B cell (primary cell): ENCODE data around the gene ACER1. TPM values are rescaled to one million over a fixed set of nuclear protein-coding genes. Genes with fewer than 3 reads are reported as not detected.

Source experiments
- polyA plus RNA-seq: library from polyadenylated mRNA; depleted of rRNA; stranded (reverse); fragments of >200 nt; gene quantifications from 2 replicates; pipeline ENCODE4 v1.2.3, GENCODE V29; 2012
- total RNA-seq, 2 donors: library from RNA; stranded (reverse); fragments of 120-200 nt in 1 of 2; gene quantifications; 1 replicate in 1 of 2; 2 replicates in 1 of 2; pipeline versions ENCODE4 v1.2.3 to v1.2.4, GENCODE V29; 2013 to 2022

ACER1 gene
- total and polyA plus RNA-seq, 2 donors (not counting 1 experiment from before 2014, with no cell fraction given): not detected

Other genes starting within 250 kb of the ACER1 start
- 6.5 and 8.6 TPM in 2 replicates for gene RFX2, start 223.1 kb downstream of the ACER1 start, total RNA-seq
- 2.4 and 7.1 TPM in 2 replicates for gene RFX2, start 223.1 kb downstream of the ACER1 start, polyA plus RNA-seq
- gene ACSBG2, start 197.9 kb downstream of the ACER1 start, total RNA-seq: not detected in 2 replicates
- gene ACSBG2, start 197.9 kb downstream of the ACER1 start, polyA plus RNA-seq: not detected in 2 replicates
- gene MLLT1, start 53.6 kb downstream of the ACER1 start, total RNA-seq: 40.2 and 45.7 TPM in 2 replicates
- gene MLLT1, start 53.6 kb downstream of the ACER1 start, polyA plus RNA-seq: 15.3 and 19.4 TPM in 2 replicates
- 38.2 and 39.8 TPM in 2 replicates for gene CLPP, start 27.9 kb upstream of the ACER1 start, total RNA-seq
- gene CLPP, start 27.9 kb upstream of the ACER1 start, polyA plus RNA-seq: 82.1 and 83.4 TPM in 2 replicates
- gene ALKBH7, start 39.2 kb upstream of the ACER1 start, total RNA-seq: 62.7 and 67.0 TPM in 2 replicates
- gene ALKBH7, start 39.2 kb upstream of the ACER1 start, polyA plus RNA-seq: 27.5 and 36.4 TPM in 2 replicates
- 3.0 and 3.3 TPM in 2 replicates for gene PSPN, start 42.3 kb upstream of the ACER1 start, total RNA-seq
- 0.30 and 1.1 TPM in 2 replicates for gene PSPN, start 42.3 kb upstream of the ACER1 start, polyA plus RNA-seq
- gene GTF2F1, start 59.6 kb upstream of the ACER1 start, total RNA-seq: 56.5 and 63.4 TPM in 2 replicates
- 41.0 and 47.8 TPM in 2 replicates for gene GTF2F1, start 59.6 kb upstream of the ACER1 start, polyA plus RNA-seq
- gene KHSRP, start 91.2 kb upstream of the ACER1 start, total RNA-seq: 195 and 205 TPM in 2 replicates
- gene KHSRP, start 91.2 kb upstream of the ACER1 start, polyA plus RNA-seq: 79.6 and 82.8 TPM in 2 replicates
- gene SLC25A41, start 100.2 kb upstream of the ACER1 start, total RNA-seq: 0.29 and 0.30 TPM in 2 replicates
- gene SLC25A41, start 100.2 kb upstream of the ACER1 start, polyA plus RNA-seq: 0.07 and 0.48 TPM in 2 replicates
- gene SLC25A23, start 126.2 kb upstream of the ACER1 start, total RNA-seq: 19.9 and 25.3 TPM in 2 replicates
- gene SLC25A23, start 126.2 kb upstream of the ACER1 start, polyA plus RNA-seq: 2.4 and 9.3 TPM in 2 replicates
- 3.1 and 3.6 TPM in 2 replicates for gene CRB3, start 130.7 kb upstream of the ACER1 start, total RNA-seq
- 1.0 and 2.1 TPM in 2 replicates for gene CRB3, start 130.7 kb upstream of the ACER1 start, polyA plus RNA-seq
- gene DENND1C, start 148.2 kb upstream of the ACER1 start, total RNA-seq: 117 and 119 TPM in 2 replicates
- 132 and 134 TPM in 2 replicates for gene DENND1C, start 148.2 kb upstream of the ACER1 start, polyA plus RNA-seq
- gene TUBB4A, start 168.7 kb upstream of the ACER1 start, total RNA-seq: 21.9 and 22.1 TPM in 2 replicates
- gene TUBB4A, start 168.7 kb upstream of the ACER1 start, polyA plus RNA-seq: 3.3 and 3.9 TPM in 2 replicates
- gene TNFSF9, start 197.4 kb upstream of the ACER1 start, total RNA-seq: 11.7 TPM in 2 replicates
- gene TNFSF9, start 197.4 kb upstream of the ACER1 start, polyA plus RNA-seq: 8.9 and 24.3 TPM in 2 replicates